ENCODE measurements around the gene IL12RB1.

DNA sequence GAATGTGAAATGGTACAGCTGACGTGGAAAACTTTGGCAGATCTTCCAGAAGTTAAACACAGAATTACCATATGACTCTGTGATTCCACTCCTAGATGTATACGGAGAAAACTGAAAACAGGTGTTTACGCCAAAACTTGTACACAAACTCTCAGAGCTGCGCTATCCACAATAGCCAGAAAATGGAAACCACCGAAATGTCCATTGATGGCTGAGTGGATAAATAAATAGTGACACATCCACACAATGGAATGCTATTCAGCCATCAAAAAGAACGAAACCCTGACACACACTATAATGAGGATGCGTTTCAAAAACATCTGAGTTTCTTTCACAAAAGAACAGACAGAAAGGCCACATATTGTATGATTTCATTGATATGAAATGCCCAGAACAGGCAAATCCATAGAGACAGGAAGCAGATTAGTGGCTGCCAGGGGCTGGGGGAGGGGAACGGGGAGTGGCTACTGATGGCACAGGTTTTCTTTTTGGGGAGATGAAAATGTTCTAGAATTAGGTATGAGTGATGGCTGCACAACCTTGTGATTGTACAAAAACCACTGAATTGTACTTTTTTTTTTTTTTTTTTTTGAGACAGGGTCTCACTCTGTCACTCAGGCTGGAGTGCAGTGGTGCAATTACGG lies 33.0 kb downstream of the IL12RB1 start:
- TF ChIP-seq, protein P1, sequence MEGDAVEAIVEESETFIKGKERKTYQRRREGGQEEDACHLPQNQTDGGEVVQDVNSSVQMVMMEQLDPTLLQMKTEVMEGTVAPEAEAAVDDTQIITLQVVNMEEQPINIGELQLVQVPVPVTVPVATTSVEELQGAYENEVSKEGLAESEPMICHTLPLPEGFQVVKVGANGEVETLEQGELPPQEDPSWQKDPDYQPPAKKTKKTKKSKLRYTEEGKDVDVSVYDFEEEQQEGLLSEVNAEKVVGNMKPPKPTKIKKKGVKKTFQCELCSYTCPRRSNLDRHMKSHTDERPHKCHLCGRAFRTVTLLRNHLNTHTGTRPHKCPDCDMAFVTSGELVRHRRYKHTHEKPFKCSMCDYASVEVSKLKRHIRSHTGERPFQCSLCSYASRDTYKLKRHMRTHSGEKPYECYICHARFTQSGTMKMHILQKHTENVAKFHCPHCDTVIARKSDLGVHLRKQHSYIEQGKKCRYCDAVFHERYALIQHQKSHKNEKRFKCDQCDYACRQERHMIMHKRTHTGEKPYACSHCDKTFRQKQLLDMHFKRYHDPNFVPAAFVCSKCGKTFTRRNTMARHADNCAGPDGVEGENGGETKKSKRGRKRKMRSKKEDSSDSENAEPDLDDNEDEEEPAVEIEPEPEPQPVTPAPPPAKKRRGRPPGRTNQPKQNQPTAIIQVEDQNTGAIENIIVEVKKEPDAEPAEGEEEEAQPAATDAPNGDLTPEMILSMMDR (IDR thresholded peaks at IDR 0.05; ENCODE audit: extremely low read depth in 1 of 2, insufficient read depth in 1 of 2, low read depth in 1 of 2, low read length in 2 of 2): no peak
- no peak for TF ChIP-seq POLR2A (IDR thresholded peaks at IDR 0.05; ENCODE audit: low read depth, low read length)
- TF ChIP-seq GATA2 (IDR thresholded peaks at IDR 0.05; ENCODE audit: insufficient read depth, insufficient read length, low read depth, low read length): no peak
- TF ChIP-seq EZH2 (IDR thresholded peaks at IDR 0.05; ENCODE audit: borderline replicate concordance, low read depth, low read length, severe bottlenecking): no peak
- no peak for TF ChIP-seq JUN (IDR thresholded peaks at IDR 0.05; ENCODE audit: borderline replicate concordance, insufficient read depth, insufficient read length, low read depth)
- TF ChIP-seq POLR2AphosphoS5 (IDR thresholded peaks at IDR 0.05; ENCODE audit: insufficient read depth, low read depth, low read length): no peak
- TF ChIP-seq, protein P2, sequence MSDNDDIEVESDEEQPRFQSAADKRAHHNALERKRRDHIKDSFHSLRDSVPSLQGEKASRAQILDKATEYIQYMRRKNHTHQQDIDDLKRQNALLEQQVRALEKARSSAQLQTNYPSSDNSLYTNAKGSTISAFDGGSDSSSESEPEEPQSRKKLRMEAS (IDR thresholded peaks at IDR 0.05; ENCODE audit: insufficient read depth, insufficient read length): no peak
- TF ChIP-seq FOS (IDR thresholded peaks at IDR 0.05; ENCODE audit: borderline replicate concordance, insufficient read depth, low read length): no peak

All from endothelial cell of umbilical vein (primary cell).